GM12878 (cell line): ENCODE results near the gene TMCC2. TPM values are rescaled to one million over a fixed set of nuclear protein-coding genes. Genes with fewer than 3 reads are reported as not detected.

Source experiments
- ATAC-seq: fragments of 200-7000 bp; cut with Tn5 transposase; 3 replicates; pipeline ENCODE4 v1.9.1; 2020; ENCODE audit warnings: mild to moderate bottlenecking, moderate library complexity
- BruUV-seq: library from RNA; stranded (reverse); fragments of 400-500 nt; replicated peaks from 2 replicates; lab custom pipeline; 2021; lab: Mats Ljungman, UMichigan
- CTCF ChIA-PET: fragments of 300-600 bp; sonication (Branson Sonifier 250); formaldehyde crosslinking; extraction: SDS; loops from one replicate; lab custom pipeline; 2021; ENCODE audit warnings: inconsistent platforms; lab: Yijun Ruan, JAX
- POLR2A ChIA-PET: fragments of 350-600 bp; formaldehyde crosslinking; extraction: SDS; loops from one replicate; lab custom pipeline; 2021; ENCODE audit warnings: inconsistent platforms; lab: Charles Lee
- RAD21 ChIA-PET: fragments of 300-600 bp; sonication (Branson Sonifier 250); formaldehyde crosslinking; loops from one replicate; lab custom pipeline; 2023; ENCODE audit warnings: antibody characterized with exemption; ENCODE audit not compliant: unreplicated experiment; lab: Charles Lee
- SMC1A ChIA-PET: fragments of 300-600 bp; sonication (Branson Sonifier 250); formaldehyde crosslinking; loops from one replicate; lab custom pipeline; 2023; ENCODE audit not compliant: unreplicated experiment, uncharacterized antibody; lab: Charles Lee
- DNase-seq: peaks from one replicate; pipeline ENCODE4 v3.0.0-alpha.2; 2011; ENCODE audit warnings: low read depth, low spot score
- FAIRE-seq: peaks from 3 replicates; lab custom pipeline; 2011; peaks lifted over from hg19 to GRCh38; lab: Jason Lieb, UNC
- H2AFZ ChIP-seq: 2 replicates; pipeline ENCODE4 v1.6.0; 2011; ENCODE audit warnings: low read depth, low read length, control low read depth; ENCODE audit not compliant: control insufficient read depth
- H3K27ac ChIP-seq: 2 replicates; pipeline ENCODE4 v1.5.1; 2011; ENCODE audit warnings: control low read depth; ENCODE audit not compliant: control insufficient read depth, insufficient read depth
- H3K27me3 ChIP-seq, 2 experiments: replicated peaks in 1 of 2; 2 replicates each; pipeline versions ENCODE4 v1.6.0 to v1.6.1; 2011; ENCODE audit warnings: low read length in 1 of 2; ENCODE audit not compliant: control insufficient read depth in 2 of 2, insufficient read depth in 2 of 2
- H3K36me3 ChIP-seq, 2 experiments: 2 replicates each; pipeline ENCODE4 v1.5.1; 2011; ENCODE audit warnings: low read length in 1 of 2; ENCODE audit not compliant: control insufficient read depth in 2 of 2, insufficient read depth in 2 of 2
- H3K4me1 ChIP-seq: 2 replicates; pipeline ENCODE4 v1.6.1; 2011; ENCODE audit warnings: mild to moderate bottlenecking, low read length, moderate library complexity, mixed read lengths; ENCODE audit not compliant: control insufficient read depth, insufficient read depth
- H3K4me2 ChIP-seq: 2 replicates; pipeline ENCODE4 v1.6.0; 2011; ENCODE audit warnings: control low read depth; ENCODE audit not compliant: control insufficient read depth, insufficient read depth
- H3K4me3 ChIP-seq: fragments of 200-600 bp; sonication (generic); 2 replicates; pipeline ENCODE4 v1.5.1; 2016
- H3K79me2 ChIP-seq: 2 replicates; pipeline ENCODE4 v1.6.0; 2011; ENCODE audit warnings: low read length; ENCODE audit not compliant: control insufficient read depth, insufficient read depth
- H3K9ac ChIP-seq: 2 replicates; pipeline ENCODE4 v1.8.0; 2011; ENCODE audit warnings: low read length, control low read depth, mixed read lengths; ENCODE audit not compliant: control insufficient read depth, insufficient read depth
- H3K9me3 ChIP-seq: replicated peaks from 3 replicates; pipeline ENCODE4 v1.5.1; 2011; ENCODE audit warnings: mild to moderate bottlenecking, low read length; ENCODE audit not compliant: control insufficient read depth, insufficient read depth
- H4K20me1 ChIP-seq: 2 replicates; pipeline ENCODE4 v1.6.0; 2011; ENCODE audit not compliant: control insufficient read depth, insufficient read depth
- CHD4 ChIP-seq: fragments of 200-600 bp; sonication (generic); IDR thresholded peaks from 2 replicates; pipeline ENCODE4 v1.6.1; 2016; ENCODE audit warnings: mild to moderate bottlenecking
- EP300 ChIP-seq, 2 experiments: fragments of 150-350 bp in 1 of 2; IDR thresholded peaks; 2 replicates each; pipeline ENCODE4 v1.6.1; 2011 to 2012; ENCODE audit warnings: low read depth in 2 of 2, low read length in 2 of 2, borderline replicate concordance in 1 of 2, improper control_type of control experiment in 1 of 2, inconsistent platforms in 1 of 2; ENCODE audit not compliant: control insufficient read depth in 1 of 2
- FOXM1 ChIP-seq: IDR thresholded peaks from 2 replicates; pipeline ENCODE4 v1.6.1; 2012; ENCODE audit warnings: low read depth, mild to moderate bottlenecking, inconsistent platforms, low read length, moderate library complexity
- NBN ChIP-seq: fragments of 450-650 bp; IDR thresholded peaks from 2 replicates; pipeline ENCODE4 v1.6.1; 2016
- RFX5 ChIP-seq: IDR thresholded peaks from 2 replicates; pipeline ENCODE4 v1.6.1; 2011; ENCODE audit warnings: low read depth, low read length, improper control_type of control experiment
- ZZZ3 ChIP-seq: IDR thresholded peaks from 2 replicates; pipeline ENCODE4 v1.6.1; 2011; ENCODE audit warnings: low read depth; ENCODE audit not compliant: control insufficient read depth, insufficient read length
- WGBS: methylation state at CpG from one replicate; pipeline ENCODE4 v1.1.6; 2016; ENCODE audit warnings: low lambda C conversion rate; ENCODE audit not compliant: insufficient replicate concordance, insufficient coverage; ENCODE audit errors: missing lambda C conversion rate; 5-methylcytosine and 5-hydroxymethylcytosine counted together
- in situ Hi-C: fragments of 300-500 bp; cut with MboI; formaldehyde crosslinking; loops from 9 replicates; pipeline ENCODE4 v1.14.3; 2018; ENCODE audit warnings: mixed read lengths
- intact Hi-C: fragments of 100-400 bp; cut with micrococcal nuclease; formaldehyde crosslinking; loops from one replicate; pipeline ENCODE4 v1.14.2; 2022; ENCODE audit not compliant: unreplicated experiment
- polyA plus RNA-seq, 11 experiments: library from polyadenylated mRNA; depleted of rRNA in 4 of 11; unstranded in 6 of 11; stranded (reverse) in 5 of 11; fragments of >200 nt; fragmentation: Nextera tagmentation in 4 of 11; fragmentation: Illumina TruSeq in 1 of 11; extraction: Ambion mirVana in 4 of 11; extraction: Trizol in 1 of 11; gene quantifications; 1 replicate in 1 of 11; 2 replicates in 10 of 11; pipeline versions ENCODE4 v1.2.1 to v1.2.3, GENCODE V29; 2011 to 2016; ENCODE audit warnings: inconsistent platforms in 2 of 11, missing spikeins in 2 of 11, low read depth in 1 of 11
- total RNA-seq, 4 experiments: library from RNA; depleted of rRNA in 3 of 4; stranded (reverse); fragments of >200 nt in 3 of 4; fragmentation: Illumina TruSeq in 1 of 4; extraction: Trizol in 1 of 4; gene quantifications; 2 replicates each; pipeline versions ENCODE4 v1.2.1 to v1.2.3, GENCODE V29; 2013 to 2021
- TF ChIP-seq, protein P1 (sequence below): fragments of 450-650 bp; IDR thresholded peaks from 2 replicates; pipeline ENCODE4 v1.6.1; 2017; ENCODE audit warnings: mild to moderate bottlenecking, moderate library complexity
- TF ChIP-seq, protein P2 (sequence below): IDR thresholded peaks from 2 replicates; pipeline ENCODE4 v1.6.1; 2011; ENCODE audit warnings: mild to moderate bottlenecking, low read depth, low read length, moderate library complexity; ENCODE audit not compliant: insufficient replicate concordance
- TF ChIP-seq, protein P3 (sequence below): fragments of 450-650 bp; formaldehyde crosslinking; IDR thresholded peaks from 2 replicates; pipeline ENCODE4 v1.5.0; 2022; ENCODE audit warnings: mild to moderate bottlenecking, missing genetic modification characterization

The TMCC2 gene
- total and polyA plus RNA-seq, 10 of the 15 experiments (the other 5 are each of a cell fraction or from before 2014, with no cell fraction given): 0.06 to 2.3 (median 0.76) TPM

DNA sequence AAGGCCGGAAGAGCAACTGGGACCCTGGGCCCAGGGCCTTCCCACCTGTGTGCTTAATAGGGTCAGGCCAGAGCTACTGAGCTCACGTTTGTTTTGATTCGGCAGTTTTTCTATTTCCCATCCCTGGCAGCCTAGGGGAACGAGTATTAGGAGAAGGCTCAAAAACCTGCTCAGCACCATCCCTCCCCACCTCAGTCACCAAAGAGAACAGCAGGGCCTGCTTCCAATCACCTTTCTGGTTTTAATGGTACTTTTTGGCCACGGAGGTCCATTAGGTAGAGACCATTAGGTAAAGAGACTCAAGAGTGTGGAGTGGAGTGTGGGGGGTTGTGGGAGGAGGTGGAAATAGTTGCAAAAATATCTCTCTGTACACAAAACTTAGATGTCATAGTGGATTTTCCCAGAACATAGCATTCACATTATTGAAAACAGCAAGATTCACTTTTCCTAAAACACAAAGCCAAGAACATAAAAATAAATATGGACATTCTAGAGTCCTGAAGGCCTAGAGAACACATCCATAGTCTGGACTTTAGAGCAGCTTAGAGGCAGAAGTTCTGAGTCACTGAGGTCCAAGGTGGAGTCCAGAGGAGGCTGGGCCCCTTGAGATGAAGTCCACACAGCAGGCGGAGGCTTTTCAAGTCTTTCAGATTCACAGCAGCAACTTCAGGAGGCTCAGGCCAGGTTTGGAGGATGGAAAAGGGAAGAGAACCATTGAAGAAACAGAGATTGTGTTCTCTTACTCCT lies 74.3 kb downstream of the TMCC2 start:
- BruUV-seq: TSS peak; percentile 49
- Histone ChIP-seq H3K36me3 (no peaks in the 10 kb centered on the region; a peak in 1 of 4 replicates), H3K9ac (no peak overlapping the region), H3K9me3 (no peaks in the 10 kb centered on the region), H3K79me2 (no peaks in the 10 kb centered on the region), H2AFZ (no peak overlapping the region), H3K4me1 (no peaks in the 10 kb centered on the region), H3K27me3 (peaks cover 0 to 2% of the 10 kb centered on the region in 2 experiments; a peak in 1 of 4 replicates), H3K4me2 (no peak overlapping the region), H3K27ac (no peak overlapping the region), H3K4me3 (no peak overlapping the region), H4K20me1 (no peaks in the 10 kb centered on the region)
- ChIA-PET SMC1A (interaction anchor here (0.8 to 2.2 kb wide), 5 partner anchors 8 to 23 kb away, joined by 3 to 12 read pairs (median 5); no protein-coding TSS in a partner anchor), CTCF (interaction anchor here (59.5 kb wide), 1 partner anchor 32 kb away, joined by 2333 read pairs; no protein-coding TSS in a partner anchor), POLR2A (interaction anchor here (1.4 to 1.7 kb wide), 2 partner anchors 13 to 17 kb away, joined by 3 to 6 read pairs; no protein-coding TSS in a partner anchor), RAD21 (interaction anchor here (0.9 to 2.1 kb wide), 6 partner anchors 11 to 25 kb away, joined by 3 to 9 read pairs (median 4); no protein-coding TSS in a partner anchor)
- in situ Hi-C loops: no loop called here
- 67% methylated on average over 6 of the region's 6 CpGs for WGBS
- DNase-seq: no peak
- no peak for ATAC-seq
- FAIRE-seq: no peak
- intact Hi-C loops: no loop called here
- TF ChIP-seq, protein P1, sequence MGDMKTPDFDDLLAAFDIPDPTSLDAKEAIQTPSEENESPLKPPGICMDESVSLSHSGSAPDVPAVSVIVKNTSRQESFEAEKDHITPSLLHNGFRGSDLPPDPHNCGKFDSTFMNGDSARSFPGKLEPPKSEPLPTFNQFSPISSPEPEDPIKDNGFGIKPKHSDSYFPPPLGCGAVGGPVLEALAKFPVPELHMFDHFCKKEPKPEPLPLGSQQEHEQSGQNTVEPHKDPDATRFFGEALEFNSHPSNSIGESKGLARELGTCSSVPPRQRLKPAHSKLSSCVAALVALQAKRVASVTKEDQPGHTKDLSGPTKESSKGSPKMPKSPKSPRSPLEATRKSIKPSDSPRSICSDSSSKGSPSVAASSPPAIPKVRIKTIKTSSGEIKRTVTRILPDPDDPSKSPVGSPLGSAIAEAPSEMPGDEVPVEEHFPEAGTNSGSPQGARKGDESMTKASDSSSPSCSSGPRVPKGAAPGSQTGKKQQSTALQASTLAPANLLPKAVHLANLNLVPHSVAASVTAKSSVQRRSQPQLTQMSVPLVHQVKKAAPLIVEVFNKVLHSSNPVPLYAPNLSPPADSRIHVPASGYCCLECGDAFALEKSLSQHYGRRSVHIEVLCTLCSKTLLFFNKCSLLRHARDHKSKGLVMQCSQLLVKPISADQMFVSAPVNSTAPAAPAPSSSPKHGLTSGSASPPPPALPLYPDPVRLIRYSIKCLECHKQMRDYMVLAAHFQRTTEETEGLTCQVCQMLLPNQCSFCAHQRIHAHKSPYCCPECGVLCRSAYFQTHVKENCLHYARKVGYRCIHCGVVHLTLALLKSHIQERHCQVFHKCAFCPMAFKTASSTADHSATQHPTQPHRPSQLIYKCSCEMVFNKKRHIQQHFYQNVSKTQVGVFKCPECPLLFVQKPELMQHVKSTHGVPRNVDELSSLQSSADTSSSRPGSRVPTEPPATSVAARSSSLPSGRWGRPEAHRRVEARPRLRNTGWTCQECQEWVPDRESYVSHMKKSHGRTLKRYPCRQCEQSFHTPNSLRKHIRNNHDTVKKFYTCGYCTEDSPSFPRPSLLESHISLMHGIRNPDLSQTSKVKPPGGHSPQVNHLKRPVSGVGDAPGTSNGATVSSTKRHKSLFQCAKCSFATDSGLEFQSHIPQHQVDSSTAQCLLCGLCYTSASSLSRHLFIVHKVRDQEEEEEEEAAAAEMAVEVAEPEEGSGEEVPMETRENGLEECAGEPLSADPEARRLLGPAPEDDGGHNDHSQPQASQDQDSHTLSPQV: no peak
- no peak for TF ChIP-seq RFX5
- no peak for TF ChIP-seq EP300 (IDR thresholded peaks at IDR 0.05; ENCODE audit: borderline replicate concordance in 1 of 2, control insufficient read depth in 1 of 2, low read depth in 2 of 2, low read length in 2 of 2)
- TF ChIP-seq NBN: no peak
- no peak for TF ChIP-seq CHD4
- TF ChIP-seq FOXM1: no peak
- TF ChIP-seq, protein P2, sequence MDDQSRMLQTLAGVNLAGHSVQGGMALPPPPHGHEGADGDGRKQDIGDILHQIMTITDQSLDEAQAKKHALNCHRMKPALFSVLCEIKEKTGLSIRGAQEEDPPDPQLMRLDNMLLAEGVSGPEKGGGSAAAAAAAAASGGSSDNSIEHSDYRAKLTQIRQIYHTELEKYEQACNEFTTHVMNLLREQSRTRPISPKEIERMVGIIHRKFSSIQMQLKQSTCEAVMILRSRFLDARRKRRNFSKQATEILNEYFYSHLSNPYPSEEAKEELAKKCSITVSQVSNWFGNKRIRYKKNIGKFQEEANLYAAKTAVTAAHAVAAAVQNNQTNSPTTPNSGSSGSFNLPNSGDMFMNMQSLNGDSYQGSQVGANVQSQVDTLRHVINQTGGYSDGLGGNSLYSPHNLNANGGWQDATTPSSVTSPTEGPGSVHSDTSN: no peak
- TF ChIP-seq, protein P3, sequence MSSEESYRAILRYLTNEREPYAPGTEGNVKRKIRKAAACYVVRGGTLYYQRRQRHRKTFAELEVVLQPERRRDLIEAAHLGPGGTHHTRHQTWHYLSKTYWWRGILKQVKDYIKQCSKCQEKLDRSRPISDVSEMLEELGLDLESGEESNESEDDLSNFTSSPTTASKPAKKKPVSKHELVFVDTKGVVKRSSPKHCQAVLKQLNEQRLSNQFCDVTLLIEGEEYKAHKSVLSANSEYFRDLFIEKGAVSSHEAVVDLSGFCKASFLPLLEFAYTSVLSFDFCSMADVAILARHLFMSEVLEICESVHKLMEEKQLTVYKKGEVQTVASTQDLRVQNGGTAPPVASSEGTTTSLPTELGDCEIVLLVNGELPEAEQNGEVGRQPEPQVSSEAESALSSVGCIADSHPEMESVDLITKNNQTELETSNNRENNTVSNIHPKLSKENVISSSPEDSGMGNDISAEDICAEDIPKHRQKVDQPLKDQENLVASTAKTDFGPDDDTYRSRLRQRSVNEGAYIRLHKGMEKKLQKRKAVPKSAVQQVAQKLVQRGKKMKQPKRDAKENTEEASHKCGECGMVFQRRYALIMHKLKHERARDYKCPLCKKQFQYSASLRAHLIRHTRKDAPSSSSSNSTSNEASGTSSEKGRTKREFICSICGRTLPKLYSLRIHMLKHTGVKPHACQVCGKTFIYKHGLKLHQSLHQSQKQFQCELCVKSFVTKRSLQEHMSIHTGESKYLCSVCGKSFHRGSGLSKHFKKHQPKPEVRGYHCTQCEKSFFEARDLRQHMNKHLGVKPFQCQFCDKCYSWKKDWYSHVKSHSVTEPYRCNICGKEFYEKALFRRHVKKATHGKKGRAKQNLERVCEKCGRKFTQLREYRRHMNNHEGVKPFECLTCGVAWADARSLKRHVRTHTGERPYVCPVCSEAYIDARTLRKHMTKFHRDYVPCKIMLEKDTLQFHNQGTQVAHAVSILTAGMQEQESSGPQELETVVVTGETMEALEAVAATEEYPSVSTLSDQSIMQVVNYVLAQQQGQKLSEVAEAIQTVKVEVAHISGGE: no peak
- TF ChIP-seq ZZZ3: no peak
